Stimulated activated CD4-positive, alpha-beta T cell treated with anti-CD3 and anti-CD28 coated beads, TNF-alpha, amount 100 ng/mL, for 4 hours (primary cell): ENCODE results near the gene MAPK4.
"Not testable (repeated sequence)": the region's sequence is repeated elsewhere in the genome, so short reads cannot be mapped to it uniquely, and the experiment has no call there.

Experiments used
- DNase-seq, 3 experiments: peaks; one replicate each; pipeline ENCODE4 v3.0.0-alpha.2; 2020; ENCODE audit warnings: low read depth in 3 of 3

Gene MAPK4

DNA sequence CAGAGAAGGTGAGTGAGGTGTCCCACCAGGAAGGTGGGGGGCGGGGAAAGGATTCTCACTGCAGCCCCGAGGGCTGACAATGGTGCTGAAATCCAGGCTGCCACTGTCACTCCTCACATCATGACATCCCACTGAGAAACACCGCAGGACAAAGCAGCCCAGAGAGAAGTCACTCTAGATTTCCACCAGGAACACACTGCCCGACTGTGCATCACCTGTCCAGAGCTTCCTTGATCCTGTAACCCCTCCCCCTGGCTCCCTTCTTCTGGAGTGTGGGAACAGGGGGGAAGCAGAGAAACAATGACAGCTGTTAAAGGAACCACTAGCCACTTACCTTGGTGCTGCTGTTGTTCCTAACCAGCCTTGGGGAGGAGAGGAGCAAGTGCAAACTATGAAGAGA is 190.1 kb downstream of the MAPK4 start:
- DNase-seq: no peak

DNA sequence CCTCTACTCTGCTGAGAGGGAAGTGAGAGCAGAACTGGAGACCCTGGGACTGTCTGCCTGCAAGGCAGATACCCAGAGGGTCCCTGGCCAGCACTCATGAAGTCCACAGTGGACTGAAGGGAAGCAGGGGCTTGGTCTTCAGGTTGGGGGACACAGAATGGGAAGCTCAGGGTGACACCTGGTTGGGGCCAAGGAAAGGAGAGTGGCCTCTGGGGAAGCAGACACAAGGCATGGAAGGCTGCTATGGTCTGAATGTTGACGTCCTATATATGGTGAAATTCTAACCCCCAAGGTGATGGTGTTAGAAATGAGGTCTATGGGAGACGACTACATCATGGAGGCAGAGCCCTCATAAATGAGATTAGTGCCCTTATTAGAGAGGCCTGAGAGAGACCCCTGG is 190.7 kb downstream of the MAPK4 start:
- DNase-seq: no peak

DNA sequence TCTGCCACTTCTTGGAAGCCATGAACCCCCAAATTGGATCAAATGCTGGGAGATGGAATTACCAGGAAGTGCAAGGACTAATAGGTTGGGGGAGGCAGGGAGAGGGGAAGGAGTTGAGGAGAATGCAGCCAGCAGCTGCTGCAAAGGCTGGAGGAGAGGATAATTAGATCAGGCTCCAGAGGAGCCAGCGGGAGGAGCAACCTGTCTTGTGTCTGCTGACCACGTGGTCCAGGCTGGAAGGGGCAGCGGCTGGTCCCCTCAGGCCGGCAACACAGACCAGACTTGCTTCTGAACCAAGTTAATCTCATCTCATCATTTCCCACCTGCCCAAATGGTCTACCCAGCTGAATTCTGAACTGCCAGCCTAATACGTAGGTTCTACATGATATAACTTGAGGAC is 191.6 kb downstream of the MAPK4 start:
- no peak for DNase-seq

DNA sequence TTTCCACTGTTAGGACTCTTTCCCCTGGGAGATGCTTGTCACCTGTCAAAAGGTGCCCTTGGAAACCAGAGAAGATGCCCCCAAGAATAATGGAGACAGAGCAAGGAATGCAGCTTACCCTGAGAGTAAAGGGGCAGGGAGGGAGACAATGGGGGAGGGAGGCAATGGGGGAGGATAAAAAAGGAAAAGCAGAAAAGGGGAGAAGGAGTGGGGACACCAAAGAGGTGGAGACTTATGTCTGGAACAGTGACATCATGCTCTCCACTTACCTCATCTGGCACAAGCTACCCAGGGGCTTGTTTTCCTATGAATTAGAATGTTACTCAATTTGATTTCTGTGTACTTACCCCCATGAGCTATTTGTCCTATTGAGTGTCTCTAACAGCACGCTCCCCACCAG is 192.1 kb downstream of the MAPK4 start:
- no peak for DNase-seq

DNA sequence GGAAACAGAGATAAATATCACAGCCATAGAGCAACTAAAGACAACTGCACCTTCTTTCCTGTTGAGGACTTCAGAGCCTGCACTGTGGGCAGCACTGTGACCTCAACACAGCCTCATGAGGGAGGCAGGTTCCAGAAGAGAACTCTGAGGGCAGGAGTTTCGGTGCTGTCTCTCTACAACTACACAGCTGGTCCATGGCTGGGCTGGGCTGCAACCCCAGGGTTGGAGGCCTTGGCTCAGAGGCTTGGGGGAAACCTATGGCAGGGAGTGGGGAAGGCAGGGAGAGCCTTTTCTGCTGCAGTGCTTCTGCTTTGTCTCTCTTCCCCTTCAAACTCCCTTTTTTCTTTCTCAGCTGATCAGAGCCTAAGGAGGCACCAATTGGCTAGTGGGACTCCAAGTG is 193.4 kb downstream of the MAPK4 start:
- no peak for DNase-seq

DNA sequence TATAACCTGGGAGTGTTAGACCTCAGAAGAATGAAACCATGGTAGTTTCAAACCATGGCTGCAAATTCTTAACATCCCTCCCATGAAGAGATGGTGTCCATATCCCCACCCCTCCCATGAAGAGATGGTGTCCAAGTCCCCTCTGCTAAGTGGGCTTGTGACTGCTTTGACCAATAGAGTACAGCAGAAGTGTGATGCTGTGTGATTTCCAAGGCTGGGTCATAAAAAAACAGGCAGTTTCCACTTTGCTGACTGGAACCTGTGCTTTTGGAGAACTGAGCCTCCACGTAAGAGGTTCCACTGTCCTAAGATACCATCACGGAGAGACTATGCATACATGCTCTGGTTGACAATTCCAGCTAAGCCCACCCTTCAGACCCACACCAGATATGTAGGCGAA is 194.4 kb downstream of the MAPK4 start:
- no peak for DNase-seq

DNA sequence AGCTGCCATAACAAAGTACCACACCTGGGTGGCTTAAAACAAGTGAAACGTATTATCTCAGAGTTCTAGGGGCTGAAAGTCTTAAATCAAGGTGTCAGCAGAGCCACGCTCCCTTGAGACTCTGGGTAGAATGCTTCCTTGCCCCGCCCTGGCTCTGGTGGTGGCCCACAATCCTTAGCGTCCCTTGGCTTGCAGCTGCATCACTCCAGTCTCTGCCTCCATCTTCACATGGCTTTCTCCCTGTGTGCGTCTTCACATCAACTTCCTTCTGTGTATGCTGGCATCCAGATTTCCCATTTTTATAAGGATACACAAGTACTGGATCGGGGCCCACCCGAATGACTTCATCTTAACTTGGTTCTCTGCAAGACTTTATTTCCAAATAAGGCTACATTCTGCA is 197.5 kb downstream of the MAPK4 start:
- no peak for DNase-seq

DNA sequence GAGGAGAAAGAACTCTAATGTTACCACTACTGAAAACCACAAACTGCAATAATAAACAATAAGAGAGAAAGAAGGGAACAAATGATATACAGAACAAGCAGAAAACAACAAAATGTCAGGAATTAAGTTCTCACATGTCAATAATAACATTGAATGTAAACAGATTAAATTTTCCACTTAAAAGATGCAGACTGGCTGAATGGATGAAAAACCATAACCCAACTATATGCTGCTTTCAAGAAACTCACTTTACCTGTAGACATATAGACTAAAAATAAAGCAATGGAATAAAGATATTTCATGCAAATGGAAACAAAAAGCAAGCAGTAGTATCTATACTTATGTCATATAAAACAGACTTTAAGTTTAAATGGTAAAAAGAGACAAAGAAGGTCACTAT is 209.6 kb downstream of the MAPK4 start:
- no peak for DNase-seq

DNA sequence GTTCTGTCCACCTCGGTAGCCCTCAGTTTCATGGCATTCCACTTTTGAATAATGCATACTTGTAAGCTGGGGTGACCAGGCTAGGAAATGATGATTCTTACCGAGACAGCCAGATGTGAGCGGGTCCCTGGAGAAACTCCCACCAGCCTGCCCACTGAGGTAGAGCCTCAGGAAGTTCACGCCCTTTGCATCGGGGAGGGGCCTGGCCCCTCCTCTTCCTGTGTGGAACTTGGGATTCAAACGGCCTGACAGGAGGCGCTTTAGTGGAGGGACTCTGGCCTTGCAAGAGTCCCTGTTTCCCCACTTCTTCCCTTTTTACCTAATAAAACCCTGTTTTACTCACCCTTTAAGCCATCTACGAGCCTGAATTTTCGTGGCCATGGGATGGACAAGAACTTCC is 215.3 kb downstream of the MAPK4 start:
- no peak for DNase-seq

DNA sequence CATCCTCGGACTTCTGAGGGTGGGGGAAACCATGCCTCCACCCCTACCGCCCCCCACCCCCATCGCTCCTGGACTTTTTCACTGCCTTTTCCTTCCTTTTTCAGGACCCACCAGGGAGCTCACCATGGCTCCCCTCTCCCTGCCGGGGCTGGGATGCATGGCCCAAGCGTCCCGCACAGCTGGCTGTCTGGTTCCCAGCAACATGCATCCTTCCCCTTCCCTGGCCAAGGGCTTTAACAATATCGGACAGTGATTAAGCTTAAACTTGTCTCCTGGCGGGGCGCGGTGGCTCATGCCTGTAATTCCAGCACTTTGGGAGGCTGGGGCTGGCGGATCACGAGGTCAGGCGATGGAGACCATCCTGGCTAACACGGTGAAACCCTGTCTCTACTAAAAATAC is 215.8 kb downstream of the MAPK4 start:
- no peak for DNase-seq

DNA sequence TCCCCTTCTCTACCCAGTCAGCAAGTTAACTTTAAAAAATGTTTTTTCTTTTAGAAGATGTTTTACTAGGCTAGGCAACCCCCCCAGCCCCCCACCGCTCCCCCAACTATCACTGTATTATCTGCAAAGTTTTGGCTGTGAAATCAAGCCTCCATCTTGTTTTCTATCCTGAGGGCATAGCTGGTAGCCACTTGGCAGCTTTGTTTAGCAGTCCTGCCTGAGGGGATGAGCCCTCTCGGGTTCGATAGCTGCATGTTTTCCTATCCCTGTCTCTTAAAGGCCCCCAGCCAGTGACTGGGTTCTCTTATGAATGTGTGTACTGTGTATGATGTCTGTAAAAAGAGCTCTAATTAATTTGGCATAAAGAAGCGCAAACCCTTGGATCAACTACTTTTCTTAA is 216.5 kb downstream of the MAPK4 start:
- no peak for DNase-seq

DNA sequence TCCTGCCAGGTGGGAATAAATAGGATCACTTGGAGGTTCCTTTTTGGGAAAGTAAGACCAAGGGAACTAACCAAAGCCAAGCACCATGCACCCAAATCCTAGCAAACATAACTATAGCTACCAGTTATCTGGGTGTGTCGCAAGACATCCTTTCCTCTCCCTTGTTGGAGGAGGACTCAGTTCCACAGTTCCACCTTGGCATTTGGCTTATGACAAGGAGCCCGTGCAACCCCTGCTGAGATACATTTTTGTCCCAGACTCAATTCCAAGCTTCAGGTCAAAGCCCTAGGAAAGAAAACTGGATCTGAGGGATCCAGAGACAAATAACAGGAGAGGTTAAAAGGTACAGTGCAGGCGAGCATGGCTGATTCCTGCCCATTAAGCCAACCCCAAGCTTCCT is 219.1 kb downstream of the MAPK4 start:
- not testable (repeated sequence) for DNase-seq
